A673 (cell line): ENCODE data around the gene ZNF565. TPM values are rescaled to one million over a fixed set of nuclear protein-coding genes. Genes with fewer than 3 reads are reported as not detected.
"Not testable (repeated sequence)": the region's sequence is repeated elsewhere in the genome, so short reads cannot be mapped to it uniquely, and the experiment has no call there.

Source experiments
- BruUV-seq: library from RNA; stranded (reverse); fragments of 400-500 nt; replicated peaks from 2 replicates; lab custom pipeline; 2021; lab: Mats Ljungman, UMichigan
- CTCF ChIA-PET: fragments of 300-600 bp; sonication (Branson Sonifier 250); formaldehyde crosslinking; loops from one replicate; lab custom pipeline; 2022; ENCODE audit warnings: antibody characterized with exemption; lab: Charles Lee
- POLR2A ChIA-PET: fragments of 300-600 bp; sonication (Branson Sonifier 250); formaldehyde crosslinking; loops from one replicate; lab custom pipeline; 2022; ENCODE audit warnings: antibody characterized with exemption; ENCODE audit not compliant: low non-redundant PET; lab: Charles Lee
- DNase-seq: peaks from one replicate; pipeline ENCODE4 v3.0.0-alpha.2; 2015; ENCODE audit warnings: low spot score
- H3K27ac ChIP-seq: fragments of 200-600 bp; sonication (generic); 2 replicates; pipeline ENCODE4 v1.5.1; 2016; ENCODE audit warnings: mixed run types, low read depth, mild to moderate bottlenecking, mixed read lengths, antibody characterized with exemption, low read length; ENCODE audit not compliant: poor library complexity, severe bottlenecking
- H3K27me3 ChIP-seq: fragments of 200-600 bp; sonication (generic); replicated peaks from 2 replicates; pipeline ENCODE4 v1.6.1; 2017; ENCODE audit warnings: mixed run types, low read depth, mild to moderate bottlenecking, mixed read lengths, antibody characterized with exemption, low read length; ENCODE audit not compliant: insufficient read depth, poor library complexity
- H3K36me3 ChIP-seq: fragments of 200-600 bp; sonication (generic); 2 replicates; pipeline ENCODE4 v1.6.1; 2016; ENCODE audit warnings: mixed run types, mild to moderate bottlenecking, mixed read lengths, antibody characterized with exemption, low read length; ENCODE audit not compliant: insufficient read depth, poor library complexity, severe bottlenecking
- H3K4me1 ChIP-seq: fragments of 200-600 bp; sonication (generic); 2 replicates; pipeline ENCODE4 v1.6.1; 2017; ENCODE audit warnings: mixed run types, mild to moderate bottlenecking, mixed read lengths, antibody characterized with exemption, low read length; ENCODE audit not compliant: insufficient read depth, poor library complexity, severe bottlenecking
- H3K4me3 ChIP-seq: fragments of 200-600 bp; sonication (generic); 2 replicates; pipeline ENCODE4 v1.5.1; 2016; ENCODE audit warnings: low read depth, mixed run types, mild to moderate bottlenecking, mixed read lengths, low read length; ENCODE audit not compliant: poor library complexity, severe bottlenecking
- H3K9me3 ChIP-seq: fragments of 200-600 bp; sonication (generic); 2 replicates; pipeline ENCODE4 v1.6.1; 2016; ENCODE audit warnings: mixed run types, low read depth, mild to moderate bottlenecking, mixed read lengths, antibody characterized with exemption, low read length; ENCODE audit not compliant: poor library complexity, severe bottlenecking
- CTCF ChIP-seq: fragments of 300-800, 200-600 bp; sonication (generic); conservative IDR thresholded peaks from 2 replicates; pipeline ENCODE4 v1.5.1; 2017; ENCODE audit warnings: low read depth, mild to moderate bottlenecking, antibody characterized with exemption, low read length, moderate library complexity, mixed read lengths
- EZH2 ChIP-seq: fragments of 200-600 bp; sonication (generic); IDR thresholded peaks from 2 replicates; pipeline ENCODE4 v1.6.1; 2017; ENCODE audit warnings: borderline replicate concordance, low read depth, mild to moderate bottlenecking, mixed read lengths, antibody characterized with exemption, low read length; ENCODE audit not compliant: poor library complexity, severe bottlenecking
- intact Hi-C: fragments of 100-400 bp; cut with micrococcal nuclease; formaldehyde crosslinking; loops from one replicate; pipeline ENCODE4 v1.10.0; 2022; ENCODE audit not compliant: unreplicated experiment
- total RNA-seq: library from RNA; stranded (reverse); gene quantifications from 2 replicates; pipeline ENCODE4 v1.2.3, GENCODE V29; 2021

ZNF565 gene
- total RNA-seq, 1 experiment from 2014 or later, result 7.2 TPM

GRCh38 chr19:36139473-36140303 is 74.8 kb downstream of the ZNF565 start, which contains the start of gene CAPNS1:
Gene CAPNS1 (plus strand): TSS chr19:36140066. CDS start chr19:36141012, 946 bp downstream.
- POLR2A ChIA-PET, result no interaction called here
- BruUV-seq, result no TSS peak
- Histone ChIP-seq H3K27me3 (no peaks in the 10 kb centered on the region), H3K9me3 (no peaks in the 10 kb centered on the region), H3K4me3 (peak within 1 kb of the TSS; percentile 77), H3K27ac (peak within 1 kb of the TSS; percentile 90), H3K36me3 (peaks cover 16% of the 10 kb centered on the region), H3K4me1 (peaks cover 10% of the 10 kb centered on the region)
- intact Hi-C loops, result no loop called here
- CTCF ChIA-PET, result no interaction called here
- peak; percentile 25; the same call in 1 of the 2 replicates for TF ChIP-seq CTCF
- no peak for TF ChIP-seq EZH2
- DNase-seq, result peak; percentile 97

GRCh38 chr19:36139120-36139472 is 75.4 kb downstream of the ZNF565 start:
- DNase-seq, result no peak
- Histone ChIP-seq H3K27me3 (no peaks in the 10 kb centered on the region), H3K4me3 (peak overlapping the region; percentile 77), H3K27ac (peak overlapping the region; percentile 90), H3K4me1 (peaks cover 10% of the 10 kb centered on the region), H3K9me3 (no peaks in the 10 kb centered on the region), H3K36me3 (peaks cover 12% of the 10 kb centered on the region)
- TF ChIP-seq CTCF, result no peak
- no peak for TF ChIP-seq EZH2
- ChIA-PET CTCF (no interaction called here), POLR2A (no interaction called here)
- intact Hi-C loops, result no loop called here
- BruUV-seq, result no TSS peak

- CTCF ChIA-PET, result no interaction called here
- peaks cover under 1% of the 10 kb centered on the region for H3K36me3 ChIP-seq
- no peak for TF ChIP-seq CTCF
- TF ChIP-seq EZH2, result no peak
- no peaks in the 10 kb centered on the region for H3K27me3 ChIP-seq
- no peak overlapping the region for H3K27ac ChIP-seq
- intact Hi-C loops, result no loop called here
- peak; percentile 46 for DNase-seq
- H3K9me3 ChIP-seq, result no peaks in the 10 kb centered on the region
- no peak overlapping the region for H3K4me3 ChIP-seq
- POLR2A ChIA-PET, result interaction anchor here (0.6 kb wide), 1 partner anchor 22 kb away, joined by 4 read pairs; the partner anchor contains the start of gene POLR2I
- peaks cover 10% of the 10 kb centered on the region for H3K4me1 ChIP-seq
- no TSS peak for BruUV-seq
These were observed 77.3 kb downstream of the ZNF565 start for GRCh38 chr19:36136964-36137686.

- DNase-seq, H3K36me3 ChIP-seq, H3K27ac ChIP-seq, BruUV-seq, intact Hi-C loops, H3K9me3 ChIP-seq, H3K4me3 ChIP-seq, H3K4me1 ChIP-seq, POLR2A ChIA-PET, CTCF ChIA-PET, H3K27me3 ChIP-seq: not testable (repeated sequence)
These were observed 79.6 kb downstream of the ZNF565 start for GRCh38 chr19:36134867-36135266.
